A673 (cell line): ENCODE results near the gene TCF7.

Source experiments
- EZH2 ChIP-seq: fragments of 200-600 bp; sonication (generic); IDR thresholded peaks from 2 replicates; pipeline ENCODE4 v1.6.1; 2017; ENCODE audit warnings: borderline replicate concordance, low read depth, mild to moderate bottlenecking, mixed read lengths, antibody characterized with exemption, low read length; ENCODE audit not compliant: poor library complexity, severe bottlenecking
- TF ChIP-seq, protein P1 (sequence below): fragments of 300-800, 200-600 bp; sonication (generic); conservative IDR thresholded peaks from 2 replicates; pipeline ENCODE4 v1.5.1; 2017; ENCODE audit warnings: low read depth, mild to moderate bottlenecking, antibody characterized with exemption, low read length, moderate library complexity, mixed read lengths

DNA sequence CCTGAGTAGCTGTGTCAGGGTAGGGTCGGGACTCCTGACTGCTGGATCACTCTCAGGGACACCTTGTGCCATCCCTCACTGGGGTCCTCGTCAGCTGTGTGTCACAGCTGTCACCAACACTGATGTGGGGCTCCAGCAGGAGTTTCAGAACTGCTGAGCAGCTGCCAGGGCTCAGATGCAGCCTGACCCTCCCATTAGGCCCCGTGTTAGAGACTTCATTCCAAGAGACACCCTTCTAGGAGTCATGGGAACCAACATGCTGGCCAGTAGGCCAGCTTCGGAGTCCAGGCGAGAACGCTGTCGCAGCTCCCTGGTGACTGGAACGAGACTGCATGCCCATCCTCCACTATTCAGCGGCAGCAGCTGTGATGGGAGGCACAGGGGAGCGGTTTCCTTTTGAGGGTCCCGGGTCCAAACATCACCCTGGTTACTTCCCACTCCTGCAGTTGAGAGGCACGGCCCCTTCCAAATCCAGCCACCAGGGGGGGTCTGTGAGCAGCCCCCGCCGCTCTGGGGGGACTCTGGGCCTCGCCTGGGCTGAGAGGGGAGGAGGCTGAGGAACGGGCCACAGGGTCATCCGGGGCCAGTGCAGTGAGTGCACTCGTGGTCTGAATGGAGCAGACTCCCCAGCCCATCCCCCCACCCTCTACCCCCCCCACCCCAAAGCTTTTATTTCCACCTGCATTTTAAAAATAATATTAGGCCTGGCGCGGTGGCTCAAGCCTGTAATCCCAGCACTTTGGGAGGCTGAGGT, 12.6 kb upstream of the TCF7 start:
- TF ChIP-seq, protein P1, sequence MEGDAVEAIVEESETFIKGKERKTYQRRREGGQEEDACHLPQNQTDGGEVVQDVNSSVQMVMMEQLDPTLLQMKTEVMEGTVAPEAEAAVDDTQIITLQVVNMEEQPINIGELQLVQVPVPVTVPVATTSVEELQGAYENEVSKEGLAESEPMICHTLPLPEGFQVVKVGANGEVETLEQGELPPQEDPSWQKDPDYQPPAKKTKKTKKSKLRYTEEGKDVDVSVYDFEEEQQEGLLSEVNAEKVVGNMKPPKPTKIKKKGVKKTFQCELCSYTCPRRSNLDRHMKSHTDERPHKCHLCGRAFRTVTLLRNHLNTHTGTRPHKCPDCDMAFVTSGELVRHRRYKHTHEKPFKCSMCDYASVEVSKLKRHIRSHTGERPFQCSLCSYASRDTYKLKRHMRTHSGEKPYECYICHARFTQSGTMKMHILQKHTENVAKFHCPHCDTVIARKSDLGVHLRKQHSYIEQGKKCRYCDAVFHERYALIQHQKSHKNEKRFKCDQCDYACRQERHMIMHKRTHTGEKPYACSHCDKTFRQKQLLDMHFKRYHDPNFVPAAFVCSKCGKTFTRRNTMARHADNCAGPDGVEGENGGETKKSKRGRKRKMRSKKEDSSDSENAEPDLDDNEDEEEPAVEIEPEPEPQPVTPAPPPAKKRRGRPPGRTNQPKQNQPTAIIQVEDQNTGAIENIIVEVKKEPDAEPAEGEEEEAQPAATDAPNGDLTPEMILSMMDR: peak; percentile 83
- no peak for TF ChIP-seq EZH2
